A673 (cell line): ENCODE data around the gene POLR2M. TPM values are rescaled to one million over a fixed set of nuclear protein-coding genes. Genes with fewer than 3 reads are reported as not detected.

Experiments used
- BruUV-seq: library from RNA; stranded (reverse); fragments of 400-500 nt; replicated peaks from 2 replicates; lab custom pipeline; 2021; lab: Mats Ljungman, UMichigan
- CTCF ChIA-PET: fragments of 300-600 bp; sonication (Branson Sonifier 250); formaldehyde crosslinking; loops from one replicate; lab custom pipeline; 2022; ENCODE audit warnings: antibody characterized with exemption; lab: Charles Lee
- POLR2A ChIA-PET: fragments of 300-600 bp; sonication (Branson Sonifier 250); formaldehyde crosslinking; loops from one replicate; lab custom pipeline; 2022; ENCODE audit warnings: antibody characterized with exemption; ENCODE audit not compliant: low non-redundant PET; lab: Charles Lee
- DNase-seq: peaks from one replicate; pipeline ENCODE4 v3.0.0-alpha.2; 2015; ENCODE audit warnings: low spot score
- H3K27ac ChIP-seq: fragments of 200-600 bp; sonication (generic); 2 replicates; pipeline ENCODE4 v1.5.1; 2016; ENCODE audit warnings: mixed run types, low read depth, mild to moderate bottlenecking, mixed read lengths, antibody characterized with exemption, low read length; ENCODE audit not compliant: poor library complexity, severe bottlenecking
- H3K27me3 ChIP-seq: fragments of 200-600 bp; sonication (generic); replicated peaks from 2 replicates; pipeline ENCODE4 v1.6.1; 2017; ENCODE audit warnings: mixed run types, low read depth, mild to moderate bottlenecking, mixed read lengths, antibody characterized with exemption, low read length; ENCODE audit not compliant: insufficient read depth, poor library complexity
- H3K36me3 ChIP-seq: fragments of 200-600 bp; sonication (generic); 2 replicates; pipeline ENCODE4 v1.6.1; 2016; ENCODE audit warnings: mixed run types, mild to moderate bottlenecking, mixed read lengths, antibody characterized with exemption, low read length; ENCODE audit not compliant: insufficient read depth, poor library complexity, severe bottlenecking
- H3K4me1 ChIP-seq: fragments of 200-600 bp; sonication (generic); 2 replicates; pipeline ENCODE4 v1.6.1; 2017; ENCODE audit warnings: mixed run types, mild to moderate bottlenecking, mixed read lengths, antibody characterized with exemption, low read length; ENCODE audit not compliant: insufficient read depth, poor library complexity, severe bottlenecking
- H3K4me3 ChIP-seq: fragments of 200-600 bp; sonication (generic); 2 replicates; pipeline ENCODE4 v1.5.1; 2016; ENCODE audit warnings: low read depth, mixed run types, mild to moderate bottlenecking, mixed read lengths, low read length; ENCODE audit not compliant: poor library complexity, severe bottlenecking
- H3K9me3 ChIP-seq: fragments of 200-600 bp; sonication (generic); 2 replicates; pipeline ENCODE4 v1.6.1; 2016; ENCODE audit warnings: mixed run types, low read depth, mild to moderate bottlenecking, mixed read lengths, antibody characterized with exemption, low read length; ENCODE audit not compliant: poor library complexity, severe bottlenecking
- CTCF ChIP-seq: fragments of 300-800, 200-600 bp; sonication (generic); conservative IDR thresholded peaks from 2 replicates; pipeline ENCODE4 v1.5.1; 2017; ENCODE audit warnings: low read depth, mild to moderate bottlenecking, antibody characterized with exemption, low read length, moderate library complexity, mixed read lengths
- EZH2 ChIP-seq: fragments of 200-600 bp; sonication (generic); IDR thresholded peaks from 2 replicates; pipeline ENCODE4 v1.6.1; 2017; ENCODE audit warnings: borderline replicate concordance, low read depth, mild to moderate bottlenecking, mixed read lengths, antibody characterized with exemption, low read length; ENCODE audit not compliant: poor library complexity, severe bottlenecking
- intact Hi-C: fragments of 100-400 bp; cut with micrococcal nuclease; formaldehyde crosslinking; loops from one replicate; pipeline ENCODE4 v1.10.0; 2022; ENCODE audit not compliant: unreplicated experiment
- total RNA-seq: library from RNA; stranded (reverse); gene quantifications from 2 replicates; pipeline ENCODE4 v1.2.3, GENCODE V29; 2021

Gene POLR2M
- total RNA-seq, 1 experiment from 2014 or later, result 115 TPM

GRCh38 chr15:57698991-57699390, 7.5 kb upstream of the POLR2M start:
- H3K4me1 ChIP-seq, result peaks cover 14% of the 10 kb centered on the region
- H3K9me3 ChIP-seq, result no peaks in the 10 kb centered on the region
- no peak overlapping the region for H3K27ac ChIP-seq
- TF ChIP-seq EZH2 (no peak), CTCF (no peak)
- POLR2A ChIA-PET, result interaction anchor here (0.7 kb wide), 1 partner anchor 22 kb away, joined by 5 read pairs; no protein-coding TSS in a partner anchor
- CTCF ChIA-PET, result no interaction called here
- no peaks in the 10 kb centered on the region for H3K27me3 ChIP-seq
- H3K36me3 ChIP-seq, result no peaks in the 10 kb centered on the region
- H3K4me3 ChIP-seq, result no peak overlapping the region
- intact Hi-C loops, result no loop called here
- BruUV-seq, result no TSS peak
- no peak for DNase-seq

- no peaks in the 10 kb centered on the region for H3K36me3 ChIP-seq
- TF ChIP-seq CTCF (no peak), EZH2 (no peak)
- POLR2A ChIA-PET, result no interaction called here
- no peak for DNase-seq
- H3K9me3 ChIP-seq, result no peaks in the 10 kb centered on the region
- CTCF ChIA-PET, result no interaction called here
- H3K4me3 ChIP-seq, result no peak overlapping the region
- peaks cover 11% of the 10 kb centered on the region for H3K4me1 ChIP-seq
- H3K27ac ChIP-seq, result no peak overlapping the region
- intact Hi-C loops, result no loop called here
- no peaks in the 10 kb centered on the region for H3K27me3 ChIP-seq
- BruUV-seq, result no TSS peak
Observed at GRCh38 chr15:57703387-57703786, 3.1 kb upstream of the POLR2M start.

GRCh38 chr15:57704441-57704840, 2.1 kb upstream of the POLR2M start:
- H3K27me3 ChIP-seq, result no peaks in the 10 kb centered on the region
- intact Hi-C loops, result no loop called here
- BruUV-seq, result no TSS peak

More at GRCh38 chr15:57704441-57704840, 2.1 kb upstream of the POLR2M start:
- no peaks in the 10 kb centered on the region for H3K9me3 ChIP-seq
- ChIA-PET POLR2A (no interaction called here), CTCF (no interaction called here)
- TF ChIP-seq EZH2 (no peak), CTCF (no peak)
- no peak overlapping the region for H3K27ac ChIP-seq
- peaks cover 12% of the 10 kb centered on the region for H3K4me1 ChIP-seq
- no peak for DNase-seq
- no peak overlapping the region for H3K4me3 ChIP-seq
- H3K36me3 ChIP-seq, result peaks cover 5% of the 10 kb centered on the region
